Uterus (tissue), 2 donors: ENCODE data around the gene WIPF1.

Experiments
- CTCF ChIP-seq, 4 experiments: fragments of 200-600 bp in 2 of 4; fragments of 450-650 bp in 2 of 4; sonication (generic) in 2 of 4; IDR thresholded peaks; one replicate each; pipeline ENCODE4 v1.5.1; 2016 to 2019; ENCODE audit warnings: antibody characterized with exemption in 4 of 4, mild to moderate bottlenecking in 2 of 4, moderate library complexity in 1 of 4
- POLR2A ChIP-seq, 2 donors: fragments of 450-650 bp; IDR thresholded peaks; one replicate each; pipeline ENCODE4 v1.6.1; 2016; ENCODE audit warnings: antibody characterized with exemption in 2 of 2, mild to moderate bottlenecking in 1 of 2, moderate library complexity in 1 of 2

GRCh38 chr2:174603280-174603679, 5.7 kb upstream of the WIPF1 start:
- TF ChIP-seq CTCF (IDR thresholded peaks at IDR 0.05) (peak in 3 of 4 experiments; percentile 8 to 35 (median 14)), POLR2A (IDR thresholded peaks at IDR 0.05) (no peak)
